HL-60 (cell line): ENCODE results near the gene CADM1.

Experiments
- CTCF ChIP-seq: IDR thresholded peaks from one replicate; pipeline ENCODE4 v1.5.1; 2011; ENCODE audit warnings: low read length, control low read depth, inconsistent platforms; ENCODE audit not compliant: insufficient read depth
- GABPA ChIP-seq: IDR thresholded peaks from 2 replicates; pipeline ENCODE4 v1.6.1; 2012; ENCODE audit warnings: low read depth
- POLR2AphosphoS5 ChIP-seq: IDR thresholded peaks from 2 replicates; pipeline ENCODE4 v1.6.1; 2012; ENCODE audit warnings: low read depth
- TF ChIP-seq, protein P1 (sequence below): IDR thresholded peaks from 2 replicates; pipeline ENCODE4 v1.6.1; 2012; ENCODE audit warnings: low read depth; ENCODE audit not compliant: insufficient replicate concordance

- TF ChIP-seq CTCF (no peak), POLR2AphosphoS5 (no peak), GABPA (no peak)
- TF ChIP-seq, protein P1, sequence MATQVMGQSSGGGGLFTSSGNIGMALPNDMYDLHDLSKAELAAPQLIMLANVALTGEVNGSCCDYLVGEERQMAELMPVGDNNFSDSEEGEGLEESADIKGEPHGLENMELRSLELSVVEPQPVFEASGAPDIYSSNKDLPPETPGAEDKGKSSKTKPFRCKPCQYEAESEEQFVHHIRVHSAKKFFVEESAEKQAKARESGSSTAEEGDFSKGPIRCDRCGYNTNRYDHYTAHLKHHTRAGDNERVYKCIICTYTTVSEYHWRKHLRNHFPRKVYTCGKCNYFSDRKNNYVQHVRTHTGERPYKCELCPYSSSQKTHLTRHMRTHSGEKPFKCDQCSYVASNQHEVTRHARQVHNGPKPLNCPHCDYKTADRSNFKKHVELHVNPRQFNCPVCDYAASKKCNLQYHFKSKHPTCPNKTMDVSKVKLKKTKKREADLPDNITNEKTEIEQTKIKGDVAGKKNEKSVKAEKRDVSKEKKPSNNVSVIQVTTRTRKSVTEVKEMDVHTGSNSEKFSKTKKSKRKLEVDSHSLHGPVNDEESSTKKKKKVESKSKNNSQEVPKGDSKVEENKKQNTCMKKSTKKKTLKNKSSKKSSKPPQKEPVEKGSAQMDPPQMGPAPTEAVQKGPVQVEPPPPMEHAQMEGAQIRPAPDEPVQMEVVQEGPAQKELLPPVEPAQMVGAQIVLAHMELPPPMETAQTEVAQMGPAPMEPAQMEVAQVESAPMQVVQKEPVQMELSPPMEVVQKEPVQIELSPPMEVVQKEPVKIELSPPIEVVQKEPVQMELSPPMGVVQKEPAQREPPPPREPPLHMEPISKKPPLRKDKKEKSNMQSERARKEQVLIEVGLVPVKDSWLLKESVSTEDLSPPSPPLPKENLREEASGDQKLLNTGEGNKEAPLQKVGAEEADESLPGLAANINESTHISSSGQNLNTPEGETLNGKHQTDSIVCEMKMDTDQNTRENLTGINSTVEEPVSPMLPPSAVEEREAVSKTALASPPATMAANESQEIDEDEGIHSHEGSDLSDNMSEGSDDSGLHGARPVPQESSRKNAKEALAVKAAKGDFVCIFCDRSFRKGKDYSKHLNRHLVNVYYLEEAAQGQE = no peak
Measured at GRCh38 chr11:115244758-115245157, 259.5 kb downstream of the CADM1 start.
